NCI-H1105 treated with DMSO at 0.1 percent for 48 hours (cell line): ENCODE results near the gene BIRC7.

Experiments
- DNase-seq: peaks from one replicate; lab custom pipeline; 2025; lab: John Stamatoyannopoulos, UW

BIRC7 gene

DNA sequence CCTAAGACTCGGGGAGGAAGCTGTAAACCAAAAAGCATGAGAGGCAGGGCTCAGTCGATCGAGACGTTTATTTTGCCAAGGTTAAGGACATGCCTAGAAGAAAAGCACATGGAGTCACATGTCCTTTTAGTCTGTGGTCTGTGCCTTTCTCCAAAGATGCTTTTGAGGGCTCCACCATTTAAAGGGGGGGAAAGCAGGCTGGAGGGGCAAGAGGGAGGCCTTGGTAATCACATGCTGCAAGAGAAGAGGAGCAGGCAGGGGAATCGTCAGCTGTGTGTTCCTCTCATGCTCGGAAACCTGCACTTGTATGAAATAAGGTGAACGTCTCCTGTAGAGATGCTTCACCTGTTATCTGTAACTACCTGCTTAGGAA lies 10.6 kb upstream of the BIRC7 start:
- peak; percentile 35 for DNase-seq

DNA sequence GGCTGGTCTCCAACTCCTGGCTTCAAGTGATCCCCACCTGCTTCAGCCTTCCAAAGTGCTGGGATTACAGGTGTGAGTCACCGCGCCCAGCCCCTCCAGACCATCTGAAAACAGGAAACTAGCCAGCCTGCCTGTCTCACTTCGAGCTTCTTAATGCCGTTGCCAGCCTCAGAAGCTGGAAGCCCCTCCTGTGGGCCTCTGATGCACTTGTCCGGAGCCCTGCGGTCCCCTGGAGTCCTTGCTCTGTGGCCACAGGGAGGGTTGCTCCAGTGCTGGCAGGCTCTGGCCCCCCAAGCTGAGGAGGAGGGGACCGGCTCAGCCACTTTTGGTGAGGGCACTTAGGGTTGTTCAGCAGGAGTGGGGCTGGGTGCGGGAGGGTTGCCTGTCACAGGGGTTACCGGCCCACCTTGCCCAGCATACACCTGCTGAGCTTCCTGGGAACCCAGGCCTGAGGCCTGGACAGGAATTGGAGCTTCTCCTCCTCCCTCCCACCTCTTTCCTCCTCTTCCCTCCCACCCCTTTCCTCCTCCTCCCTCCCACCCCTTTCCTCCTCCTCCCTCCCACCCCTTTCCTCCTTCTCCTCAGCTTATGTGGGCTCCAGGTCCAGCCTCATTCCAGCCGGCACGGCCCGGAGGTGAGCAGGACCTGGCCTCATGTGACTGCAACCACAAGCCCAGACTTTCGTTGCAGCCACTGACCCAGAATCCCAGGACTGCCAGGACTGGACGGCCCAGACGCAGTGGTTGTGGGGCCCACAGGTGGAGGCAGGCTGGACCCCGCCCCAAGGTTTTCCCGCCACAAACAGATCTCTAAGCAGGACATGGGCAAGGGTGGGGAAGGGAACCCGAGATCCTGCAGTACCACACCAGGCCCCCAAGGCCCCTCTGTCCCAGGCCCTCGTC lies 9.4 kb upstream of the BIRC7 start:
- no peak for DNase-seq

DNA sequence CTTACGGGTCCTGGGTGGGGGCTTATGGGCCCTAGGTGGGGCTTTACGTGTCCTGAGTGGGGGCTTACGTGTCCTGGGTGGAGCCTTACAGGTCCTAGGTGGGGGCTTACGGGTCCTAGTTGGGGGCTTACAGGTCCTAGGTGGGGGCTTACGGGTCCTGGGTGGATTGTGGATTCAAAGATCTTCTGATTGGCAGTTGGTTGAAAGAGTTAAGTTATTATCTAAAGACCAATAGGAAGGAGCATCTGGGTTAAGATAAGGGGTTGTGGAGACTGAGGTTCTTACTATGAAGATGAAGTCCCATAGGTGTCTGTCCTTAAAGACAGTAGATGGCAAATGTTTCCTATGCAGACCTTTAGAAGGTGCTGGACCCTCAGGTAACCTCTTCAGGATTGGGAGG lies 8.4 kb upstream of the BIRC7 start:
- no peak for DNase-seq

DNA sequence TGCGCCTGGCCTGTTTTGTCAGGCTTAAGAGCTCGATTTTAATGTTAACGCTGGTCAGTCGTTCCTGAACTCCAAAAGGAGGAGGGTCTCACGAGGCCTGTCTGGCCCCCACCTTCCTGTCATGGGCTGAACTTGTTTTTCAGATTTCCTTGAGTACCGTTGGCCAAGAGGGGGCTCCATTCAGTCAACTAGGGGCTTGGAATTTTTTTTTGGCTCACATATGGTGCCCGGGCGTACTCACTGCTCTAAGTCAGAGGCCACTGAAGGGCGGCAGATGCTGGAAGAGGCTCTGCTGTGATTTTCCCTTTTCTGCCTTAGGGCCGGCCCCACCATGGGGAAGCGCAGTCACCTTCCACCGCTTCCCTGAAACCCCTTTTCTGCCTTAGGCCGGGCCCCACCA lies 6.9 kb upstream of the BIRC7 start:
- no peak for DNase-seq

DNA sequence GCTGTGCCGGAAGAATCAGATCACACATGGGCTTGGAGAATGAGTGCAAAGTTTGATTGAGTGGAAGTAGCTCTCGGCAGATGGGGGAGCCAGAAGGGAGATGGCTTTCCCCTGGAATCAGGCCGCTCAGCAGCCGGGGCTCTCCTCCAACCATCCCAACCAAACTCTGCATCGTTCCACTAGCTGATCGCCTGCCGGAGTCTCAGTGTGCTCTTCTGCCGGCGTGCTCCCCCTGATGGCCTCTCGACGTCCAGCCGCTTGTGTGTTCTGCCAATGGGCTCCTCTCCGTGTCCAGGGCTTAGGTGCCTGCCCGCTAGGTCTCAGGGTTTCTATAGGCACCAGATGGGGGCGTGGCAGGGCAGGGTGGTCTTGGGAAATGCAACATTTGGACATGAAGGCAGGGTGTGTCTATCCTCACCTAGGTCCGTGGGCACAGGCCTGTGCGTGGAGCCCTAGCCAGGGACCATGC lies 4.9 kb upstream of the BIRC7 start:
- DNase-seq, result no peak

DNA sequence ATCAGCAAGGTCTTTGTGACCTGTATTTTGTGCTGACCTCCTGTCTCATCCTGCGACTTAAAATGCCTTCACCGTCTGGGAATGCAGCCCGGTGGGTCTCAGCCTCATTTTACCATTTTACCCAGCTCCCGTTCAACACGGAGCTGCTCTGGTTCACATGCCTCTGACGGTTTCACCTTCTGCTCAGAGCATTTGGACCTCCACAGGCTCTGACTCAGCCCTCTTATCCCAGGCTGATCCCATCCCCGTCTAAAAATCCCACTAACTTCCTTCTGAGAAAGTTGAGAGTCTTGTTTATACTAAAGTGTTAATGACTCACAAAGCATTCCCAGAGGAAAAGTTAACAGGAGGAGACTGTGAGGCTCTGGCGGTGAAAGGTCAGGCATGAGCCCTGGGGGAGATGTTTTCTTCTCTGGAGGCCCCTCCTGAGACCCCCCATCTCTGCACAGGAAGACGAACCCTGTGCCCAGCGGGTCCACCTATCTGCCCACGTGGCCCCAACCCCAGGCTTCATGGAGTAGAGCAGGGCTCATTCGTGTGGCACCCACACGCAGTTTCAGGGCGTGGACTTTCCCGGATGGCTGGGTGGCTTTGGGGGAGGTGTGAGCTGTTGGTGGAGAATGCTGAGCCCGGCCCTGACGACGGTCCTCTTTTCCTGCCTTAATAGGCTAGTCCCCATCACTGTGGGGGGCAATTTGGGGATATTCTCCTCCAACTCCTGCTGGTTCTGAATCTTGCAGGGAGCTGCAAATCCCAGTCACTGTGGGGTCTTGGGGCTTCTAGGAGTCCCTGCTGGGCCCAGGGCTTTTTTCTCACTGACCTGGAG lies 3.3 kb upstream of the BIRC7 start:
- no peak for DNase-seq

DNA sequence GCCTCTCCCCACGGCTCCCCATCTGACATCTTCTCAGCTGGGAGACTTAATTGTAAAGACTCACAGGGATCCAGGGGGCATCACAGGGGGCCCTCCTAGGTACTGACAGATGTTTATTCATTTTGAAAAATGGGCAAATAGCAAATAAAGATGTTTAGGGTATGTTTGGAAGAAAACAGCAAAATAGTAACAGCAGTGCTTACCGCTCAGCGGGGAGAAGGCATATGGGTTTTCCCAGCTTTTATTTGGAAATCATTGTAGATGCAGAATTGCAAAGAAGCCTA lies 2.7 kb upstream of the BIRC7 start:
- no peak for DNase-seq

DNA sequence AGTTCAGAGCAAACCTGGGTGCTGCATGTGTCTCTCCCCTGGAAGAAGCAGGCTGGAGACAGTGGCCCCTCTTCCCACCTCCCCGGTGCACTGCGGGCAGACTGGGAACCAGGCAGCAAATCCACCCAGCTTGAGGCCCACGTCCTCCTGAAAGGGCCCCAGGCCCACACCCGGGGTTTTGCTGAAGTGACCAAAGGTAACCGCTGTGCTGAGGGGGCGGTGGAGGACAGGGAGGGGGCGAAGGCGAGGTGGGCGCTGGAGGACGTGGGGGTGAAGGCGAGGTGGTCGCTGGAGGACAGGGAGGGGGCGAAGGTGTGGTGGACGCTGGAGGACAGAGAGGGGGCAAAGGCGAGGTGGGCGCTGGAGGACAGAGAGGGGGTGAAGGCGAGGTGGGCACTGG lies 1.8 kb upstream of the BIRC7 start:
- DNase-seq, result no peak

DNA sequence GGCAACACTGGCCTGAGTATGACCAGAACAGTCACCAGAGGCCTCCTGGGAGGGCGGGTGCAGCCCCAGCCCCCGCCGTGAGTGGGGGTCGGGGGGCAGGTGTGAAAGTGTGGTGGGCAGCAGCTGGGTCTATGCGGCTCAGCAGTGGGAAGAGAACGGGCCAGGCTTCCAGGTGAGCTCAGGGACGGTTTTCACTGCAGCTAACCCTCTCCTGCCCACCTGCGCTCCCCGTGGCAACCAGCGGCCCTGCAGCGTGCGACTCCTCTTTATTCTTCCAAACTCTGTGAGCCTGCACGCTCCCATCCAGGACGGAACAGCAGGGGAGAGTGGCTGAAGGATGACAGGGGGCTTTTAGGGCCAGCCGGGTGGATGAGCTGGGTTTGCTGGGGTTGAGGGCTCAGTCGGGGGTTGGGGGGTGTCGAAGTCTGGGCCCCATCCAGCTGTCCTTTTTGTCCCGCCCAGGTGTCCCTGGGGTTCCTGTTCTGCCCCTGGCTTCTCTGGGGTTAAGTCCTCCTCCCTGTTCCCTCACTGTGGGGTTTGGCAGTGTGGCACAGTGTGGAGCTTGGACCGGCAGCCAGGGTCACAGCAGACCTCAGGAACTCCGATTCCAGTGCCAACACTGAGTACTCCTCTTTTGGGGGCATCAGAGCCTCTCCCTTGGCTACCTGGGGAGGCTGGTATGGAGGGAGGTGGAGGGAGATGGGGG lies 859 bp upstream of the BIRC7 start:
- no peak for DNase-seq

DNA sequence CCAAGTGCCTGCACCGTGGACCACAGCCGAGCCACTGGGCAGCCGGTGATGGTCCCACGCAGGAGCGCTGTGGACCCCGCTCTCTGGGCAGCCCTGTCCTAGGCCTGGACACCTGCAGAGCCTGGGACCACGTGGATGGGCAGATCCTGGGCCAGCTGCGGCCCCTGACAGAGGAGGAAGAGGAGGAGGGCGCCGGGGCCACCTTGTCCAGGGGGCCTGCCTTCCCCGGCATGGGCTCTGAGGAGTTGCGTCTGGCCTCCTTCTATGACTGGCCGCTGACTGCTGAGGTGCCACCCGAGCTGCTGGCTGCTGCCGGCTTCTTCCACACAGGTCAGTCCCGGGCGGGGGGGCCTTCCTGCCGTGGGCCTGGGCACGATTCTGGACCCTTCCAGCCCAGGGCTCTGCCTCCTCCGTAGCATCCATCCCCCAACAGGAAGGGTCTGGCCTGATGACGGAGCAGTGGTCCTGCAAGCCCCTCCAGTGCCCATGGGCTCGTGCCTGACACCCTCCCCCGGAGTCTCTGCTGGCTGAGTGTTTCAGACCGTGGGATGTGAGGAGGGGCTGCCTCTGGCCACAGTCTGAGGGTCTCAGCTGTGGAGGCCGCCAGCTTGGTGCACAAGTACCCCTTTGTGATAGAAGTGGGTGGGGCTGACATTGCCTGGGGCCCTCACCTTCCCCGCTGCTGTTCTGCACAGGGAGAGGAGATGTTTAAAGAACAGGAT lies 572 bp downstream of the BIRC7 start:
- no peak for DNase-seq

DNA sequence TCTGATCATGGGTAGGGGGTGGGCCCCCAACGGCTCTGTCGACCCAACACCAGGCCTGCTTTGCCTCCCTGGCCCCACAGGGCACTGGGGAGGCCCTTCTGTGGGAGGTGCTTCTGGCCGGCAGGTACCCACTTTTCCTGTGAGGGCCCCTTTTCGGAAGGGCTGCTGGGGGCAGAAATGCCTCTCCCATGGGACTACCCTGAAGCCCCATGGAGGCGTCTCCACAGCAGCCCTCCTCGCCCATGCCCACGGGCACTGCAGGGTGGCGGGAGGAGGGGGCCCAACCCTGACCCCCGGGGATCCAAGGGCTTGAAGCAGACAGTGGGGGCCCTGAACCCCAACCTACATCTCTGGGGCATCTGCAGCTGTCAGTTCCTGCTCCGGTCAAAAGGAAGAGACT lies 2.3 kb downstream of the BIRC7 start:
- DNase-seq, result no peak

DNA sequence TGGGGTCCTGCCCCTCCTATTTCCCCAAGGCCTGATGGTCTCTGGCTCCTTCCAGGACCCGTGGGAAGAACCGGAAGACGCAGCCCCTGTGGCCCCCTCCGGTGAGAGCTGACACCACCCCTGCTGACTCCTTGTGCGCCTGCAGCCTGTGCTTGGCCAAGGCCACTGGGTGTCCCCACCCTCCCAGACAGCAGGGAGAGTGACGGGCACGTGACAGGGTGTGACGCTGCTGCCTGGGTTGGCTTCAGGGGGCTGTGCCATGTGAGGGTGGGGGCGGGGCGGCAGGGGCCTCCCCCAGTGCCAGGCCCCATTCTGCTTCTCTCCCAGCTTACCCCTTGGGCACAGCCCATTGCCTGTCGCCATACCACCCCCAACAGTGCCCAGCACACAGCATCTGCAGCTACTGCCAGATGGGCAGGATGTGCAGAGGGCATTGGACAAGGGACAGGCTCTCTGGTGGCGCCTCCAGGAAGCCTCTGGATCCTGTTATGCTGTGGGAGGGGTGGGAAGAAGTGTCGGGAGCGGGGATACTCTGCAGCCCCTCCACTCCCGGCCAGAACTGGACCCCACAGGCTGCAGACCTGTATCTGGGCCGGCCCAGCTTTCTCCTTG lies 2.9 kb downstream of the BIRC7 start:
- no peak for DNase-seq

DNA sequence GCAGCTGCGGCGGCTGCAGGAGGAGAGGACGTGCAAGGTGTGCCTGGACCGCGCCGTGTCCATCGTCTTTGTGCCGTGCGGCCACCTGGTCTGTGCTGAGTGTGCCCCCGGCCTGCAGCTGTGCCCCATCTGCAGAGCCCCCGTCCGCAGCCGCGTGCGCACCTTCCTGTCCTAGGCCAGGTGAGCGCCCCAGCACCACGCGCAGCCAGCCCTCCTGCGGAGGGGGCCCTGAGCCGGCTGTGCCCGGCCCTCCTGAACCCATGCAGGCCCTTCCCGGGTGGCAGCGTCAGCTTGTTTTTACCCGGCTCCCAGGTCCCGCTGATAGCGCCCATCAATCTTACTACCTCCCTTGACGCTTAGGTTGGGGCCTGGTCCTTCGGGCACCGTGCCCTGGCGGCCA lies 3.7 kb downstream of the BIRC7 start:
- DNase-seq, result no peak

DNA sequence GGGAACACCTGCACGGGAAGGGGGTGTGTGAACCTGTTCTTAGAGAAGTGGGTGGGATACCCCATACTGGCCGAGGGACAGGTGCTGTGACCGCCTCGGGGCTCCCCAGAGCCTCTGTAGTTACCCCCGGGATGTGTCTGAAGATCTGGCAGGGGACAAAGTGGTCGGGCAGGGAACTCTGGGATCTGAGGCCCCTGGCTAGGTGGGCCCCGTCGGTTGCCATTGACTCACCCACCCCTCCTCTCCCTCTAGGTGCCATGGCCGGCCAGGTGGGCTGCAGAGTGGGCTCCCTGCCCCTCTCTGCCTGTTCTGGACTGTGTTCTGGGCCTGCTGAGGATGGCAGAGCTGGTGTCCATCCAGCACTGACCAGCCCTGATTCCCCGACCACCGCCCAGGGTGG lies 4.3 kb downstream of the BIRC7 start:
- no peak for DNase-seq

DNA sequence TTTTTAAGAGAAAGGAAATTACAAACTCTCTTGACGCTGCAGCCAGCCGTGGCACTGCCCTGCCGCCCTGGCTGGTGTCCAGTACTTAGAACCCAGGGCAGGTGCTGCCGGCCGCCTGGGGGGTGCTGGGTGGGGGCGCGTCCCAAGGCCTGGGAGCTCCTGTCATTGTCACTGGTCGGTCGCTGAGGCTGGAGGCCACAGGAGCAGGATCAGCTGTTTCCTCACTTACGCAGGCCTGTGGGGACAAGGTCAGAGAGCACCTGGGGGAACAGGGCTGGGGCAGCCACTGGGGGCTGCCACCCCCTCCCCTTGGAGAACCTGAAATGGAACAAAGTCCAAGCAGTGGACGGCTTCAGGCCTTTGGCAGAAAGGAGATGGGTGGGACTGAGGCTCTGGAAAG lies 5.6 kb downstream of the BIRC7 start:
- DNase-seq, result no peak

DNA sequence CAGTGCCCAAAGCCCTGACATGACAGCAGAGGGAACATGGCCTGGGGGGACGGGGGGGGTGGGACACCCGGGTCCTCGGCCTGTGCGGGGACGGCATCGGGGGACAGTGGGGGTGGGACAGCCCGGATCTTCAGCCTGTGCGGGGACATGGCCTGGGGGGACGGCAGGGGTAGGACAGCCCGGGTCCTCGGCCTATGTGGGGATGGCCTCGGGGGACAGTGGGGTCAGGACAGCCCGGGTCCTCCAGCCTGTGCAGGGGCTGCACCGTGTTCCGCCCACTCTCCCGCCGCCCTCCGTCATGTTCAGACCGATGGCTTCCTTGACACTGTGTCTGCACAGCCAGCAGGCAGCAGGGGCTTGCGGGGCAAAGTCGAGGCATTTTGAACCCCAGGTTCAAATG lies 7.0 kb downstream of the BIRC7 start:
- no peak for DNase-seq

DNA sequence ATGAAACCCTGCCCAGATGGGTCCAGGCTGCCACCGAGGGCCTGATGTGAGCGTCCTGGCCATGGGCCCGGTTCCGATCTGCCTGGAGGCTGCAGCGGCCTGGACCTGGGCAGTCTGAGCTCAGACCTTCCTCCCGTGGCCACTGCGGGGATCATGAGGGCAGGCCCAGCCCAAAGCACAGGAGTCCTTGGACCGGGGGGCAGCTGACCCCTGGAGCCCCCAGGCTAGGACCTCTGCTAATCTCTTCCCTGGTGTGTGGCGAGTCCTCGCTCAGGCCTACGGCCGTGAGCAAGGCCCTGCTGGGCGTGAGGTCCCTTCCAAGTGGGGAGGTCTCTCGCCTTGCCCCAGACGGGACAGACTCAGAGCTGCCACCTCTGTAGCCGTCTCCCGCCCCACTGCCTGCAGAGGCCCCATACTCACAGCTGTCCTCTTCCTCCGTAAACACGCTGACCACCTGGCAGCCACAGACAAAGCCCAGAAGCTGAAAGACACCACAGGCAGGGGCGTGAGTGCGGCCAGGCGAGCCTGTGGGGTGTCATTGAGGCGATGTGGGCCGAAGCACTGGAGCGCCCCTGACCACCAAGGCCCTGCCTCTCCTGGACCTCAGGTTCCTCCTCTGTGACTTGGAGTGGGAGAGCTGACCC lies 8.0 kb downstream of the BIRC7 start:
- DNase-seq, result no peak

DNA sequence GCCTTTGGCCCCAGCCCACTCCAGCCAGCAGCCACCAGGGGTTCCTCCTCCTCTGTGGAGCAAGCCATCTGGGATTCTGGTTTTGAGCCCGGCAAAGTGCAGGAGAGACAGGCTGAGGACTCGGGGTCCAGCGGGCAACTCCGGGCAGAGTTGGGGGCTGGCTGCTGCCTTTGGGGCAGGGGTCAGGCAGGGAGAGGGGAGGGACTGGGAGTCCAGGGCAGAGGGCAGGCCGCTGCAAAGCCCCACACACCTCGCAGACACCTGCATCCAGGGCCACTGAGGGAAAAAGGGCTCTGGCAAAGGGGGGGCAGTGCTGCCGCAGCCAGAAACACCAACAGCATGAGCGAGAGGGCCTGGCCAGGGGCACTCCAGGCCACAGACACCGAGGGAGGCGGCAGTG lies 8.8 kb downstream of the BIRC7 start:
- no peak for DNase-seq

DNA sequence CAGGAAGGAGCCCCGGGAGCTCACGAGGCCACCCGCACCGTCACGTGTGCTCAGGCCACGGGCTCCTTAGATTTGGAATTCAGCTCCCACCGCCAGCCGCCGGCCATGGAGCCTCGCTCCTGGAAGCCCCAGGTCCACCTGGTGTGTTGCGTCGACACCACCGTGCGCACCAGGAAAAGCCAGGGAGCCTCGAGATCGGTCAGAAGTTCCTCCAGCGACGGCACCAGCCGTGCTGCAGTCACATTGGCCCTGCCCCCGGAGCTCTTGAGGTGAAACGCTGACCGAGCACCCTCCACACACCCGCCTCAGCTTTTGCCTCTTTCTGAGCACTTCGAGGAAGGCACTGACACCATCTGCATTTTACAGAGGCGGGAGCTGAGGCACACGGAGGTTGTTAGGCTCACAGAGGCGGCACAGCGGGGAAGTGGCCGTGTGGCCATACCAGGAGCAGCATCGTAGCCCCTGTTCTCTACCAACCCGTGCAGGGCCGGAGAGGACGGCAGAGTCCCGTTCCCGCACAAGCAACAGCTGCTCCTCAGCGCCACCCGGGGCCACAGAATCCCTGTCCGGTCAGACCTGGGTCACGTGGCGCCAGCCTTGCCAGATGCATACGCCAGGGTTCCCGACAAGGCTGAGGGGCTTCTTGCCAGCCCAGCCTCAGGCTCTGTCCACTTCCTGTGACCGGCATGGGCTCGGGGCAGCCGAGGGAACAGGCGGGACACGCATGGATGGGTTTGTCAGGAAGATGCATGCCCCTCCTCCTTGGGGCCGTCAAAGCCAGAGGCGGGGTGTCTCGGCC lies 11.0 kb downstream of the BIRC7 start:
- no peak for DNase-seq

DNA sequence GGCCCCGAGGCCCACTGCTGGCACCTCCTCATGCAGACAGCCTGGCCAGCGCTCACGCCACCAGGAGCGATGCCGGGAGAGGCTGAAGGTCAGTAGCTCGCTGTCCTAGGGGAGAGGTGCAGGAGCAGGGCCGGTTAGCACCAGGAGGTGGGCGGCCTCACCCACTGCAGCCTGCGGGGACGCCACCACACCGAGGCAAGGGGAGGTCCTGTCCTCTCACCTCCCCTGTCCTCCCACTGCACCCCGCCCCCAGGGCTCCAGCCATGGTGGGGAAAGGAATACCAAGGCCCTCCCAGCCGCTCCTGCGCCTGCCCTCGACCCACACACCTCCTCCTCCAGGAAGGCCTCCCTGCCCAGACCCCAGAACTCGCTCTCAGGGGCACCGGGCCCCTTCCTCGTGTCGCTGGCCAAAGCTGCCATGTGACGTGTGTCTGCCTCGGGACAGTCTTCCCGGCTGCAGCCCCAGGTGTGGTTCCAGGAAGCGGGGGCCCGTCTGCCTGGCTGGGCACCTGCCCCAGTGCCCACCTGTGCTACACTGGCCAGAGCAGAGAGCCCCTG lies 12.0 kb downstream of the BIRC7 start:
- DNase-seq, result no peak
